Left ventricle myocardium inferior (tissue), 1 donor: ENCODE measurements around the gene SOD2. TPM values are rescaled to one million over a fixed set of nuclear protein-coding genes. Genes with fewer than 3 reads are reported as not detected.
"Not testable (repeated sequence)": the region's sequence is repeated elsewhere in the genome, so short reads cannot be mapped to it uniquely, and the experiment has no call there.

ENCODE experiments used
- DNase-seq: peaks from one replicate; pipeline ENCODE4 v3.0.0-alpha.2; 2020
- H3K27ac ChIP-seq: fragments of 200-600 bp; replicated peaks from 2 replicates; pipeline ENCODE4 v1.8.0; 2021
- H3K27me3 ChIP-seq: fragments of 200-600 bp; 2 replicates; pipeline ENCODE4 v1.8.0; 2021; ENCODE audit warnings: low read depth
- H3K36me3 ChIP-seq: fragments of 200-600 bp; 2 replicates; pipeline ENCODE4 v1.8.0; 2021
- H3K4me1 ChIP-seq: fragments of 200-600 bp; 2 replicates; pipeline ENCODE4 v1.8.0; 2021
- H3K4me3 ChIP-seq: fragments of 200-600 bp; 2 replicates; pipeline ENCODE4 v1.8.0; 2021; ENCODE audit warnings: mild to moderate bottlenecking, moderate library complexity
- H3K9me3 ChIP-seq: fragments of 200-600 bp; replicated peaks from 2 replicates; pipeline ENCODE4 v1.8.0; 2021
- intact Hi-C: fragments of 100-400 bp; cut with micrococcal nuclease; formaldehyde crosslinking; loops from one replicate; pipeline ENCODE4 v1.11.0; 2022
- total RNA-seq: library from RNA; stranded (reverse); fragmentation: NEBNext Ultra II Directional; extraction: Animal tissue kit (Norgen Biotek cat#: 25700); gene quantifications from one replicate; pipeline ENCODE4 v1.2.1, GENCODE V29; 2021
- TF ChIP-seq, protein P1 (sequence below): fragments of 200-600 bp; IDR thresholded peaks from 2 replicates; pipeline ENCODE4 v1.8.0; 2021; ENCODE audit warnings: antibody characterized with exemption, mild to moderate bottlenecking, borderline replicate concordance
- donor health status: DM: no; HTN: yes; CAD: no; lungs with severe emphysema.

The SOD2 gene
- total RNA-seq, 1 donor from 2014 or later = 1,000 TPM

DNA sequence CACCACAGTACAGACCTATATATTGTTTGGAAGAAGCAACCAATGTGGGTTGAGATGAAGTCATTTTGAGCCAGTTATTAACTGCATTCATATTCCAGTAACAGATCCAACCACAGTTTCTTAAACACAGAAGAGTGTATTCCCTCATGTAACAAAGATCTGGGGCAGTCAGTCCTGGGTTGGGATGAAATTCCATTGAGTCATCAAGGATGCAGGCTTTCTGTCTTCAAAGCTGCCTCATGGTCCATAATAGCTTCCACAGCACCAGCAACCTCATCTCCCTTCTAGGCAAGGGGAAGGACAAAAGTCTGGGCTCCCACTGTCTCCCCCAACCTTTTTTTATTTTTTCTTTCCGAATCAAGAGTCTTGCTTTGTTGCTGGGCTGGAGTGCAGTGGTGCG lies 2.9 kb upstream of the SOD2 start:
- TF ChIP-seq, protein P1, sequence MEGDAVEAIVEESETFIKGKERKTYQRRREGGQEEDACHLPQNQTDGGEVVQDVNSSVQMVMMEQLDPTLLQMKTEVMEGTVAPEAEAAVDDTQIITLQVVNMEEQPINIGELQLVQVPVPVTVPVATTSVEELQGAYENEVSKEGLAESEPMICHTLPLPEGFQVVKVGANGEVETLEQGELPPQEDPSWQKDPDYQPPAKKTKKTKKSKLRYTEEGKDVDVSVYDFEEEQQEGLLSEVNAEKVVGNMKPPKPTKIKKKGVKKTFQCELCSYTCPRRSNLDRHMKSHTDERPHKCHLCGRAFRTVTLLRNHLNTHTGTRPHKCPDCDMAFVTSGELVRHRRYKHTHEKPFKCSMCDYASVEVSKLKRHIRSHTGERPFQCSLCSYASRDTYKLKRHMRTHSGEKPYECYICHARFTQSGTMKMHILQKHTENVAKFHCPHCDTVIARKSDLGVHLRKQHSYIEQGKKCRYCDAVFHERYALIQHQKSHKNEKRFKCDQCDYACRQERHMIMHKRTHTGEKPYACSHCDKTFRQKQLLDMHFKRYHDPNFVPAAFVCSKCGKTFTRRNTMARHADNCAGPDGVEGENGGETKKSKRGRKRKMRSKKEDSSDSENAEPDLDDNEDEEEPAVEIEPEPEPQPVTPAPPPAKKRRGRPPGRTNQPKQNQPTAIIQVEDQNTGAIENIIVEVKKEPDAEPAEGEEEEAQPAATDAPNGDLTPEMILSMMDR = no peak
- H3K4me3 ChIP-seq = no peak overlapping the region
- intact Hi-C loops = no loop called here

DNA sequence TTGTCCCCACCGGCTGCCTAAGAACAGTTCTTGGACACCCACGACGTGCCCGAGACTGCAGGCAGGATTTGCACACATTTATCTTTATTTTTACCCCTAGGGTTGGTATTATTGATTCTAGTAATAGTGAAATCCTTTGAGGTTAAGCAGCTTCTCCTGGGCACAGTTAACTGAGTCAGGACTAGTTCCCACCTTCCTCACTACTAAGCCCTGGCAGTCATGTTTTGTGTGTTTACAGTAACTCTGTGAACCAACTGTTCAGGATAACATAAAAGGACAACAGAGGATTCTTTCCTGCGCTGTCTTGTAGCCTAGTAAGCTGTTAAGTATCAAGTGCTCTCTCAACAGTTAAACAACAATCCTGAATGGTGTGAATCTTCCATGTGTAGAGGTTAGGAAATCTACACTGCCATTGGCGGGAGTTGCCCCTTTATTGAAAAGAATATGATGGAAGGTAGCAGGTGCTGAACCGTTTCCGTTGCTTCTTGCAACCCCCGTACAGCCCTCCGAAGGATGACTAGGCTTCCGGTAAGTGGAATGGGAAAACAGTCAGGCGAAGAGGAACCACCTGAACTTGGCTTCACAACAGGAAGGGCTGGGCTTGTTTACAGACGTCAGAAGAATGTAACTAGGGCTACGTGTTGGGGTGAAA lies 979 bp upstream of the SOD2 start:
- Histone ChIP-seq H3K4me1 (peaks cover 62% of the 10 kb centered on the region), H3K4me3 (peak overlapping the region; percentile 99), H3K27me3 (no peaks in the 10 kb centered on the region), H3K36me3 (peaks cover 20% of the 10 kb centered on the region), H3K27ac (peak overlapping the region; percentile 100), H3K9me3 (no peaks in the 10 kb centered on the region)
- no peak for DNase-seq
- intact Hi-C loops = loop anchor here (5.0 kb wide), 1 partner anchor 33 kb away; the partner anchor contains the start of gene WTAP
- TF ChIP-seq, protein P1 = no peak

More for the DNA sequence above, 2.9 kb upstream of the SOD2 start:
- H3K27ac ChIP-seq = no peak overlapping the region
- no peaks in the 10 kb centered on the region for H3K27me3 ChIP-seq
- peaks cover 44% of the 10 kb centered on the region for H3K4me1 ChIP-seq
- H3K36me3 ChIP-seq = peaks cover 8% of the 10 kb centered on the region
- no peaks in the 10 kb centered on the region for H3K9me3 ChIP-seq
- DNase-seq = no peak

DNA sequence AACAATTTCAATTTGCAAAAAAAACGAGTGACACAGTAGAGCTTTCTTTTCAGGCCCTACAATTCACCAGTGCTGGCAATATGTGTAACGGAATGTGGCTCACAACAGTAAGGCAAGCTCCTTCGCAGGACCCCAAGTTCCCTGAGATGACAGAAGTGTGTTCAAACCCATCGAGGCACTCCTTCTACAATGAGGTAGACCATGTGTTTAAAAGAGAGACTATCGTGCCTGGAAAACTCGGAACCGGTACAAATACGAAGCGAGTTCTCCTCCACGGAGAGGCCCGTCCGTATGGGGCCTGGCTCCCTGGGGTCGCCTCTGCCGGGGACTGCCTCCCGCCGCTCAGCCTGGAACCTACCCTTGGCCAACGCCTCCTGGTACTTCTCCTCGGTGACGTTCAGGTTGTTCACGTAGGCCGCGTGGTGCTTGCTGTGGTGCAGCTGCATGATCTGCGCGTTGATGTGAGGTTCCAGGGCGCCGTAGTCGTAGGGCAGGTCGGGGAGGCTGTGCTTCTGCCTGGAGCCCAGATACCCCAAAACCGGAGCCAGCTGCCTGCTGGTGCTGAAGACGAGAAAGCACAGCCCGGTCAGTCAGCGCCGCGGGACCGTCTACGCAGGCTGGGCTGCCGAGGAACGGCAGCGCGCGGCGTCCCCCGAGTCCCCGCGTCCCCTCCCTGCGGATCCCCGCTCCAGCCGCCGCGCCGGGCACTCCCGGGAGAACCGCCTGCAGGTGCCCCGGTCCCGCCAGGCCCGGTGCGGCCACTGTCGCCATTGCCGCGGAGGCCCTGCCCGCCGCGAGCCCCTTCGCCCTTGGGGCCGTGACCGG lies 526 bp downstream of the SOD2 start:
- peaks cover 33% of the 10 kb centered on the region for H3K36me3 ChIP-seq
- peak overlapping the region; percentile 100 for H3K27ac ChIP-seq
- TF ChIP-seq, protein P1 = no peak
- peak overlapping the region; percentile 99 for H3K4me3 ChIP-seq
- intact Hi-C loops = loop anchor here (5.0 kb wide), 1 partner anchor 35 kb away; the partner anchor contains the start of gene WTAP
- H3K27me3 ChIP-seq = no peaks in the 10 kb centered on the region
- H3K4me1 ChIP-seq = peaks cover 77% of the 10 kb centered on the region
- no peaks in the 10 kb centered on the region for H3K9me3 ChIP-seq
- DNase-seq = peak; percentile 41

DNA sequence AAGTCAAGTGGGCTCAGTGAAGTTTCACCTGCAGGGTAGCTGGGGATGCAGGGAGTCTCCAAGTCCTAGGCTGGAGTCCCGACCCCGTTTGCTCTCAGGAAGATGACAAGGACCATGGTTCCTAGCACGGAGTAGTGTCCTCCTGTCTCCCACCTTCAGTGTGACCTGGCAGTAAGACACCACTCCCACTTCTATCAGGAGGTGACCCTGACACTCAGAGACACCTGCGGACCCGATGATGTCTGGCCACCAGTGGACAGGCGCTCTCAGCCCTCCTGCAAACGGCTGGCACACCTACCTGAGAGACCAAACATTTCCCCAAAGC lies 1.1 kb downstream of the SOD2 start:
- TF ChIP-seq, protein P1 = no peak
- peaks cover 39% of the 10 kb centered on the region for H3K36me3 ChIP-seq
- no peaks in the 10 kb centered on the region for H3K27me3 ChIP-seq
- no peaks in the 10 kb centered on the region for H3K9me3 ChIP-seq
- peak overlapping the region; percentile 99 for H3K4me3 ChIP-seq
- no peak for DNase-seq
- H3K27ac ChIP-seq = peak overlapping the region; percentile 100
- peaks cover 82% of the 10 kb centered on the region for H3K4me1 ChIP-seq
- intact Hi-C loops = loop anchor here (5.0 kb wide), 1 partner anchor 35 kb away; the partner anchor contains the start of gene WTAP

GRCh38 chr6:159691133-159691962 lies 1.7 kb downstream of the SOD2 start:
- TF ChIP-seq, protein P1 = peak; percentile 80
- intact Hi-C loops = loop anchor here (5.0 kb wide), 1 partner anchor 36 kb away; the partner anchor contains the start of gene WTAP
- no peak for DNase-seq
- no peaks in the 10 kb centered on the region for H3K9me3 ChIP-seq
- peak overlapping the region; percentile 100 for H3K27ac ChIP-seq
- peak overlapping the region; percentile 99 for H3K4me3 ChIP-seq
- H3K4me1 ChIP-seq = peaks cover 88% of the 10 kb centered on the region
- H3K36me3 ChIP-seq = peaks cover 45% of the 10 kb centered on the region
- no peaks in the 10 kb centered on the region for H3K27me3 ChIP-seq

- Histone ChIP-seq H3K27ac (peak overlapping the region; percentile 22), H3K4me3 (peak overlapping the region; percentile 99), H3K4me1 (peaks cover 91% of the 10 kb centered on the region), H3K36me3 (peaks cover 56% of the 10 kb centered on the region)
- not testable (repeated sequence) for DNase-seq, H3K27me3 ChIP-seq, H3K9me3 ChIP-seq
- intact Hi-C loops = loop anchor here (5.0 kb wide), 1 partner anchor 37 kb away; the partner anchor contains the start of gene WTAP
These were observed 2.9 kb downstream of the SOD2 start for GRCh38 chr6:159690135-159690534.
